GM12878 (cell line): ENCODE results near the gene PSG2. TPM values are rescaled to one million over a fixed set of nuclear protein-coding genes. Genes with fewer than 3 reads are reported as not detected.
"Not testable (repeated sequence)": the region's sequence is repeated elsewhere in the genome, so short reads cannot be mapped to it uniquely, and the experiment has no call there.

ENCODE experiments used
- ATAC-seq: fragments of 200-7000 bp; cut with Tn5 transposase; 3 replicates; pipeline ENCODE4 v1.9.1; 2020; ENCODE audit warnings: mild to moderate bottlenecking, moderate library complexity
- BruUV-seq: library from RNA; stranded (reverse); fragments of 400-500 nt; replicated peaks from 2 replicates; lab custom pipeline; 2021; lab: Mats Ljungman, UMichigan
- CTCF ChIA-PET: fragments of 300-600 bp; sonication (Branson Sonifier 250); formaldehyde crosslinking; extraction: SDS; loops from one replicate; lab custom pipeline; 2021; ENCODE audit warnings: inconsistent platforms; lab: Yijun Ruan, JAX
- POLR2A ChIA-PET: fragments of 350-600 bp; formaldehyde crosslinking; extraction: SDS; loops from one replicate; lab custom pipeline; 2021; ENCODE audit warnings: inconsistent platforms; lab: Charles Lee
- RAD21 ChIA-PET: fragments of 300-600 bp; sonication (Branson Sonifier 250); formaldehyde crosslinking; loops from one replicate; lab custom pipeline; 2023; ENCODE audit warnings: antibody characterized with exemption; ENCODE audit not compliant: unreplicated experiment; lab: Charles Lee
- SMC1A ChIA-PET: fragments of 300-600 bp; sonication (Branson Sonifier 250); formaldehyde crosslinking; loops from one replicate; lab custom pipeline; 2023; ENCODE audit not compliant: unreplicated experiment, uncharacterized antibody; lab: Charles Lee
- DNase-seq: peaks from one replicate; pipeline ENCODE4 v3.0.0-alpha.2; 2011; ENCODE audit warnings: low read depth, low spot score
- FAIRE-seq: peaks from 3 replicates; lab custom pipeline; 2011; peaks lifted over from hg19 to GRCh38; lab: Jason Lieb, UNC
- H2AFZ ChIP-seq: 2 replicates; pipeline ENCODE4 v1.6.0; 2011; ENCODE audit warnings: low read depth, low read length, control low read depth; ENCODE audit not compliant: control insufficient read depth
- H3K27ac ChIP-seq: 2 replicates; pipeline ENCODE4 v1.5.1; 2011; ENCODE audit warnings: control low read depth; ENCODE audit not compliant: control insufficient read depth, insufficient read depth
- H3K27me3 ChIP-seq, 2 experiments: replicated peaks in 1 of 2; 2 replicates each; pipeline versions ENCODE4 v1.6.0 to v1.6.1; 2011; ENCODE audit warnings: low read length in 1 of 2; ENCODE audit not compliant: control insufficient read depth in 2 of 2, insufficient read depth in 2 of 2
- H3K36me3 ChIP-seq, 2 experiments: 2 replicates each; pipeline ENCODE4 v1.5.1; 2011; ENCODE audit warnings: low read length in 1 of 2; ENCODE audit not compliant: control insufficient read depth in 2 of 2, insufficient read depth in 2 of 2
- H3K4me1 ChIP-seq: 2 replicates; pipeline ENCODE4 v1.6.1; 2011; ENCODE audit warnings: mild to moderate bottlenecking, low read length, moderate library complexity, mixed read lengths; ENCODE audit not compliant: control insufficient read depth, insufficient read depth
- H3K4me2 ChIP-seq: 2 replicates; pipeline ENCODE4 v1.6.0; 2011; ENCODE audit warnings: control low read depth; ENCODE audit not compliant: control insufficient read depth, insufficient read depth
- H3K4me3 ChIP-seq: fragments of 200-600 bp; sonication (generic); 2 replicates; pipeline ENCODE4 v1.5.1; 2016
- H3K79me2 ChIP-seq: 2 replicates; pipeline ENCODE4 v1.6.0; 2011; ENCODE audit warnings: low read length; ENCODE audit not compliant: control insufficient read depth, insufficient read depth
- H3K9ac ChIP-seq: 2 replicates; pipeline ENCODE4 v1.8.0; 2011; ENCODE audit warnings: low read length, control low read depth, mixed read lengths; ENCODE audit not compliant: control insufficient read depth, insufficient read depth
- H3K9me3 ChIP-seq: replicated peaks from 3 replicates; pipeline ENCODE4 v1.5.1; 2011; ENCODE audit warnings: mild to moderate bottlenecking, low read length; ENCODE audit not compliant: control insufficient read depth, insufficient read depth
- H4K20me1 ChIP-seq: 2 replicates; pipeline ENCODE4 v1.6.0; 2011; ENCODE audit not compliant: control insufficient read depth, insufficient read depth
- WGBS: methylation state at CpG from one replicate; pipeline ENCODE4 v1.1.6; 2016; ENCODE audit warnings: low lambda C conversion rate; ENCODE audit not compliant: insufficient replicate concordance, insufficient coverage; ENCODE audit errors: missing lambda C conversion rate; 5-methylcytosine and 5-hydroxymethylcytosine counted together
- in situ Hi-C: fragments of 300-500 bp; cut with MboI; formaldehyde crosslinking; loops from 9 replicates; pipeline ENCODE4 v1.14.3; 2018; ENCODE audit warnings: mixed read lengths
- intact Hi-C: fragments of 100-400 bp; cut with micrococcal nuclease; formaldehyde crosslinking; loops from one replicate; pipeline ENCODE4 v1.14.2; 2022; ENCODE audit not compliant: unreplicated experiment
- polyA plus RNA-seq, 11 experiments: library from polyadenylated mRNA; depleted of rRNA in 4 of 11; unstranded in 6 of 11; stranded (reverse) in 5 of 11; fragments of >200 nt; fragmentation: Nextera tagmentation in 4 of 11; fragmentation: Illumina TruSeq in 1 of 11; extraction: Ambion mirVana in 4 of 11; extraction: Trizol in 1 of 11; gene quantifications; 1 replicate in 1 of 11; 2 replicates in 10 of 11; pipeline versions ENCODE4 v1.2.1 to v1.2.3, GENCODE V29; 2011 to 2016; ENCODE audit warnings: inconsistent platforms in 2 of 11, missing spikeins in 2 of 11, low read depth in 1 of 11
- total RNA-seq, 4 experiments: library from RNA; depleted of rRNA in 3 of 4; stranded (reverse); fragments of >200 nt in 3 of 4; fragmentation: Illumina TruSeq in 1 of 4; extraction: Trizol in 1 of 4; gene quantifications; 2 replicates each; pipeline versions ENCODE4 v1.2.1 to v1.2.3, GENCODE V29; 2013 to 2021

Gene PSG2
- total and polyA plus RNA-seq, 10 of the 15 experiments (the other 5 are each of a cell fraction or from before 2014, with no cell fraction given): not detected

DNA sequence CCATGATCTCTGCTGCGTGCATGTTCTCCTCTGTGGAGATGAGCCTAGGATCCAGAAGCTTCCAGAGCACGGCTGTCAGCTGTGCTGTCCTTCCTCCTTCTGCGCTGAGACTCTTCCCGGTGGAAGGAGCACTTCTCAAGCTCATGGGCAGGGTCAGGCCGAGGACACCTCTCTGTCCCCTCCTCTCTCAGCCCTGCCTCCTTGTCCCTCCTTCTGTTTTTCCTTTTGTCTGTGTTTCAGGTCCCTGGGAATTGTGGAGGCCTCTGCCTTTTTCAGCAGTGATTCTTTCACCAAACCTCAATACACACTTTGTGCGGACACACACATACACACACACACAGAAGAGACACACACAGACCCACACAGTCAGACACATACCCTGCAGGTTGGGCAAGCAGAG, 56.1 kb downstream of the PSG2 start, which contains the start of gene PSG11:
TSS of gene PSG11 (minus strand) at position 101 of the 400 bp plus-strand sequence. CDS start at position 4, 97 bp downstream.
- BruUV-seq, ATAC-seq, POLR2A ChIA-PET, H3K27me3 ChIP-seq, H3K9me3 ChIP-seq, SMC1A ChIA-PET, H4K20me1 ChIP-seq, H2AFZ ChIP-seq, DNase-seq, H3K27ac ChIP-seq, H3K4me1 ChIP-seq, H3K4me2 ChIP-seq, CTCF ChIA-PET, H3K4me3 ChIP-seq, H3K79me2 ChIP-seq, FAIRE-seq, in situ Hi-C loops, RAD21 ChIA-PET, H3K36me3 ChIP-seq, intact Hi-C loops, H3K9ac ChIP-seq: not testable (repeated sequence)
- 25% methylated on average over 6 of the region's 6 CpGs for WGBS

DNA sequence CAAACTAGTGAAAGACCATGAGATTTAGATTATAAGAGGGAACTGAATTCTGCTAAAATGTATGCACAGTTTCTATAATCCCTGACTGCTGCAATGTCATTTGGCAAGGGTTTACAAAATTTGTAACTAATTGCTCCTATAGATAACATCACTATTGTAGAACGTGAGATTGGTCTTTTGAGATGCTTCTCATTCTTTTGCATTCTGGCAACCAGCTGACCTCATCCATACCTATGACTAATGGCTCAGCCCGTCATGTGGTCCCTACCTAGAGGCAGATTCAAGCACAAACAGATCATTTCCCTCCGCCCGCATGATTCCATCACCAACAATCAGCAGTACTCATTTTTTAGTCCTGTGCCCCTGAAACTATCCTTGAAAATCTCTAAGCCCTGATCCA, 60.4 kb downstream of the PSG2 start:
- H3K4me3 ChIP-seq, H4K20me1 ChIP-seq, intact Hi-C loops, FAIRE-seq, H3K9ac ChIP-seq, H2AFZ ChIP-seq, H3K4me2 ChIP-seq, SMC1A ChIA-PET, in situ Hi-C loops, RAD21 ChIA-PET, POLR2A ChIA-PET, ATAC-seq, H3K36me3 ChIP-seq, H3K79me2 ChIP-seq, H3K4me1 ChIP-seq, H3K9me3 ChIP-seq, DNase-seq, H3K27me3 ChIP-seq, BruUV-seq, H3K27ac ChIP-seq: not testable (repeated sequence)
- CTCF ChIA-PET: interaction anchor here (1.1 kb wide), 1 partner anchor 99 kb away, joined by 3 read pairs; no protein-coding TSS in a partner anchor
- 1% methylated on average over 4 of the region's 4 CpGs for WGBS

DNA sequence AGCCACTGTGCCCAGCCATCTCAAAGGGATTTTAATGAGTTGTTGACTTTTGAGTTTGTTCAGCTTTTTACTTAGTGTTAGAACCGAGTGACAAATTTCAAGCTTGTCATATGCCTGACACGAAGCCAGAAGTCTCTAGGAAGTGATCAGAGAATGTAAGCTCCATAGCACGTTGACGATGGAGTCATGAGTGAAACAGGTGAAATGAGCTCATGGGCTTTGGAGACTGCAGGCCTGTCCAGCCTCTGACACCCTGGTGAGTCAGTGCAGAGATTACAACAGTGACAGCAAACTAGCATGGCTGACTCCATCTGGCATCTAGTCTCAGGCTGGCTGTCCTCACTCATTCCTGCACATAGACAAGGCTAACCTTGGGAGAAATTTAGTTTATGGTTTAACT, 60.9 kb downstream of the PSG2 start:
- H3K27ac ChIP-seq, H2AFZ ChIP-seq, RAD21 ChIA-PET, H3K27me3 ChIP-seq, SMC1A ChIA-PET, DNase-seq, H4K20me1 ChIP-seq, ATAC-seq, in situ Hi-C loops, H3K36me3 ChIP-seq, H3K9ac ChIP-seq, H3K4me2 ChIP-seq, H3K4me3 ChIP-seq, FAIRE-seq, H3K9me3 ChIP-seq, intact Hi-C loops, BruUV-seq, H3K79me2 ChIP-seq, POLR2A ChIA-PET, H3K4me1 ChIP-seq: not testable (repeated sequence)
- 18% methylated on average over 4 of the region's 4 CpGs for WGBS
- CTCF ChIA-PET: interaction anchor here (1.1 kb wide), 1 partner anchor 98 kb away, joined by 3 read pairs; no protein-coding TSS in a partner anchor

DNA sequence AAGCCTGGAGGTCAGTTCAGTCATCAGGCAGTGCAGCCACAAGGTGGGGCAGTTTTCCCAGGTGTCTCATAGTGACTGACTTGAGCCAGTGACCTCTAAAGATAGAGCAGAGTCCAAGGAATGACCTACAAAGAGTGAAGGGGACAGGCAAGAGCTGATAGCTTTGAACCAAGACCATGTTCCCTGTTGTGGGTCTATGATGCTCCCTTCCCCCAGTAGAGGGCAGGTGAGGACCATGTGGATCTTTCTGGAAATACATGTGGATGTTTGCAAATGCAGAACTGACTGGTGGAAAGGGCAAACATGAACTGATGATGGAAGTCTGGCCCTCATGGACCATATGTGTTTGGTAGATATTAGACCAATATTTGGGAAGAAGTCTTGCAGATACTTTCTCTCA, 62.9 kb downstream of the PSG2 start:
- FAIRE-seq, H3K79me2 ChIP-seq, POLR2A ChIA-PET, H3K27me3 ChIP-seq, H3K4me3 ChIP-seq, H3K9me3 ChIP-seq, H4K20me1 ChIP-seq, H3K4me2 ChIP-seq, H3K9ac ChIP-seq, RAD21 ChIA-PET, DNase-seq, BruUV-seq, intact Hi-C loops, H3K27ac ChIP-seq, H2AFZ ChIP-seq, H3K36me3 ChIP-seq, ATAC-seq, SMC1A ChIA-PET, in situ Hi-C loops, H3K4me1 ChIP-seq: not testable (repeated sequence)
- CTCF ChIA-PET: interaction anchor here (0.7 kb wide), 1 partner anchor 9 kb away, joined by 4 read pairs; no protein-coding TSS in a partner anchor
